SK-N-SH (cell line): ENCODE measurements around the gene JKAMP. TPM values are rescaled to one million over a fixed set of nuclear protein-coding genes. Genes with fewer than 3 reads are reported as not detected.

Experiments used
- CTCF ChIA-PET: fragments of 300-600, 350-600 bp; formaldehyde crosslinking; extraction: SDS; loops from one replicate; lab custom pipeline; 2021; lab: Yijun Ruan, JAX
- POLR2A ChIA-PET: fragments of 350-600 bp; sonication (Branson Sonifier 250); formaldehyde crosslinking; extraction: SDS; loops from one replicate; lab custom pipeline; 2020; ENCODE audit warnings: antibody characterized with exemption, inconsistent platforms; lab: Yijun Ruan, JAX
- DNase-seq: peaks from one replicate; pipeline ENCODE4 v3.0.0; 2012
- H2AFZ ChIP-seq: fragments of 200-600 bp; sonication (generic); 2 replicates; pipeline ENCODE4 v1.8.1; 2016; ENCODE audit warnings: antibody characterized with exemption, mild to moderate bottlenecking, low read depth
- H3F3A ChIP-seq: fragments of 200-600 bp; sonication (generic); replicated peaks from 2 replicates; pipeline ENCODE3; 2016; ENCODE audit warnings: antibody characterized with exemption, mild to moderate bottlenecking; ENCODE audit not compliant: insufficient read depth
- H3K27ac ChIP-seq, 2 experiments: fragments of 200-500 bp in 1 of 2; fragments of 200-600 bp in 1 of 2; sonication (Bioruptor generic) in 1 of 2; sonication (generic), shearing (Covaris generic) in 1 of 2; 2 replicates each; pipeline versions ENCODE4 v1.5.1 to v1.6.1; 2014 to 2016; ENCODE audit warnings: low read depth in 2 of 2, inconsistent platforms in 1 of 2, low read length in 1 of 2, mild to moderate bottlenecking in 1 of 2, mixed read lengths in 1 of 2
- H3K27me3 ChIP-seq: fragments of 200-600 bp; sonication (generic), shearing (Covaris generic); 2 replicates; pipeline ENCODE4 v1.6.1; 2016; ENCODE audit warnings: mixed run types; ENCODE audit not compliant: insufficient read depth
- H3K36me3 ChIP-seq, 2 experiments: fragments of 200-500 bp in 1 of 2; fragments of 200-600 bp in 1 of 2; sonication (Bioruptor generic) in 1 of 2; sonication (generic) in 1 of 2; replicated peaks in 1 of 2; 2 replicates each; pipeline versions ENCODE3 to v1.5.1; 2014 to 2016; ENCODE audit warnings: low read length in 1 of 2, mild to moderate bottlenecking in 1 of 2; ENCODE audit not compliant: insufficient read depth in 2 of 2, control insufficient read depth in 1 of 2
- H3K4me1 ChIP-seq, 2 experiments: fragments of 200-500 bp in 1 of 2; fragments of 200-600 bp in 1 of 2; sonication (Bioruptor generic) in 1 of 2; sonication (generic), shearing (Covaris generic) in 1 of 2; 2 replicates each; pipeline versions ENCODE4 v1.5.1 to v1.6.1; 2014 to 2016; ENCODE audit warnings: low read depth in 1 of 2, low read length in 1 of 2, mixed run types in 1 of 2; ENCODE audit not compliant: insufficient read depth in 2 of 2, control insufficient read depth in 1 of 2
- H3K4me2 ChIP-seq: fragments of 200-600 bp; sonication (generic), shearing (Covaris generic); 2 replicates; pipeline ENCODE4 v1.6.1; 2017; ENCODE audit warnings: mixed run types
- H3K4me3 ChIP-seq, 2 experiments: fragments of 200-500 bp in 1 of 2; fragments of 200-600 bp in 1 of 2; sonication (Bioruptor generic) in 1 of 2; sonication (generic), shearing (Covaris generic) in 1 of 2; 2 replicates each; pipeline versions ENCODE4 v1.5.1 to v1.8.1; 2014 to 2016; ENCODE audit warnings: low read depth in 2 of 2, inconsistent platforms in 1 of 2, low read length in 1 of 2, mild to moderate bottlenecking in 1 of 2, mixed read lengths in 1 of 2, moderate library complexity in 1 of 2
- H3K79me2 ChIP-seq: fragments of 200-600 bp; sonication (generic); 2 replicates; pipeline ENCODE4 v1.8.1; 2017; ENCODE audit warnings: mild to moderate bottlenecking; ENCODE audit not compliant: insufficient read depth
- H3K9ac ChIP-seq: fragments of 200-600 bp; sonication (generic); 2 replicates; pipeline ENCODE4 v1.6.1; 2017; ENCODE audit warnings: mixed run types
- H3K9me2 ChIP-seq: fragments of 200-600 bp; sonication (generic); 2 replicates; pipeline ENCODE4 v1.6.1; 2017; ENCODE audit warnings: mixed run types
- H3K9me3 ChIP-seq: fragments of 200-600 bp; sonication (generic); 2 replicates; pipeline ENCODE4 v1.6.1; 2017; ENCODE audit warnings: mixed run types, mild to moderate bottlenecking, moderate library complexity
- H4K20me1 ChIP-seq: fragments of 200-600 bp; sonication (generic); 2 replicates; pipeline ENCODE4 v1.6.1; 2017; ENCODE audit warnings: mild to moderate bottlenecking, mixed run types; ENCODE audit not compliant: insufficient read depth
- CTCF ChIP-seq: fragments of 200-600 bp; sonication (generic); IDR thresholded peaks from 2 replicates; pipeline ENCODE4 v1.6.1; 2017; ENCODE audit warnings: antibody characterized with exemption, mild to moderate bottlenecking, moderate library complexity
- FOSL2 ChIP-seq: IDR thresholded peaks from 2 replicates; pipeline ENCODE4 v1.4.0; 2012; ENCODE audit warnings: low read depth, mild to moderate bottlenecking, moderate library complexity, borderline replicate concordance
- FOXJ3 ChIP-seq: sonication (generic); formaldehyde crosslinking; IDR thresholded peaks from 2 replicates; pipeline ENCODE4 v1.5.1; 2020; ENCODE audit warnings: mild to moderate bottlenecking, missing genetic modification reagents
- FOXM1 ChIP-seq: IDR thresholded peaks from 2 replicates; pipeline ENCODE4 v1.4.0; 2012; ENCODE audit warnings: low read depth, mild to moderate bottlenecking
- MAX ChIP-seq: IDR thresholded peaks from 2 replicates; pipeline ENCODE4 v1.4.0; 2012; ENCODE audit warnings: low read depth
- MXI1 ChIP-seq: IDR thresholded peaks from 2 replicates; pipeline ENCODE4 v1.6.1; 2012; ENCODE audit warnings: mild to moderate bottlenecking, low read depth, low read length, improper control_type of control experiment
- PBX3 ChIP-seq: IDR thresholded peaks from 2 replicates; pipeline ENCODE4; 2012
- RAD21 ChIP-seq: IDR thresholded peaks from 2 replicates; pipeline ENCODE4 v1.6.1; 2012; ENCODE audit warnings: mild to moderate bottlenecking, low read length
- REST ChIP-seq: IDR thresholded peaks from 2 replicates; pipeline ENCODE4 v1.6.1; 2012; ENCODE audit warnings: mild to moderate bottlenecking, low read depth, low read length, moderate library complexity
- TCF12 ChIP-seq: IDR thresholded peaks from 2 replicates; pipeline ENCODE4 v1.4.0; 2012
- USF1 ChIP-seq: IDR thresholded peaks from 2 replicates; pipeline ENCODE4 v1.4.0; 2012; ENCODE audit warnings: low read depth, borderline replicate concordance
- WGBS: methylation state at CpG from one replicate; pipeline ENCODE4 v1.1.6; 2017; ENCODE audit warnings: low lambda C conversion rate; 5-methylcytosine and 5-hydroxymethylcytosine counted together
- polyA plus RNA-seq, 3 experiments: library from polyadenylated mRNA; depleted of rRNA; stranded (reverse); fragments of >200 nt; gene quantifications; 2 replicates each; pipeline ENCODE4 v1.2.3, GENCODE V29; 2012

Gene JKAMP
- polyA plus RNA-seq, 1 of the 3 experiments (the other 2 are of a cell fraction): 95.4 TPM

GRCh38 chr14:59503256-59503655, 18.9 kb downstream of the JKAMP start:
- WGBS: 95% methylated on average over 4 of the region's 4 CpGs
- H3K79me2 ChIP-seq: peaks cover 7% of the 10 kb centered on the region; the same call in 1 of the 2 replicates
- H3F3A ChIP-seq: peaks cover 4% of the 10 kb centered on the region
- no peak overlapping the region for H2AFZ ChIP-seq
- H3K27me3 ChIP-seq: no peaks in the 10 kb centered on the region
- no peak overlapping the region for H3K27ac ChIP-seq
- H3K36me3 ChIP-seq: peaks cover 47 to 58% of the 10 kb centered on the region in 2 experiments
- no peaks in the 10 kb centered on the region for H3K4me1 ChIP-seq
- H3K9me2 ChIP-seq: no peaks in the 10 kb centered on the region
- no peak overlapping the region for H3K4me2 ChIP-seq
- no peak overlapping the region for H3K9ac ChIP-seq
- H4K20me1 ChIP-seq: no peaks in the 10 kb centered on the region
- ChIA-PET POLR2A (no interaction called here), CTCF (interaction anchor here (1.1 to 5.2 kb wide), 3 partner anchors 9 to 74 kb away, joined by 3 to 37 read pairs (median 6); partner anchors contain the start of gene CCDC175)
- no peak overlapping the region for H3K4me3 ChIP-seq
- TF ChIP-seq USF1 (no peak), REST (no peak), CTCF (no peak), FOXJ3 (CRISPR knock-in tag) (no peak), PBX3 (no peak), TCF12 (no peak)
- no peaks in the 10 kb centered on the region for H3K9me3 ChIP-seq
- DNase-seq: no peak

- H2AFZ ChIP-seq: no peak overlapping the region
- no peak overlapping the region for H3K4me2 ChIP-seq
- H3K36me3 ChIP-seq: peaks cover 19 to 24% of the 10 kb centered on the region in 2 experiments
- peak; percentile 57 for DNase-seq
- H3K9ac ChIP-seq: no peak overlapping the region
- CTCF ChIA-PET: interaction anchor here (0.6 to 8.0 kb wide), 39 partner anchors 10 to 677 kb away, joined by 3 to 198 read pairs (median 4); partner anchors contain the start of genes CCDC175, GPR135, JKAMP and L3HYPDH
- no peaks in the 10 kb centered on the region; the same call in 1 of the 2 replicates for H3K27me3 ChIP-seq
- no peaks in the 10 kb centered on the region for H3F3A ChIP-seq
- H3K4me1 ChIP-seq: peaks cover 0 to 1% of the 10 kb centered on the region in 2 experiments; a peak in 1 of 4 replicates
- H4K20me1 ChIP-seq: no peaks in the 10 kb centered on the region
- H3K79me2 ChIP-seq: no peaks in the 10 kb centered on the region
- POLR2A ChIA-PET: interaction anchor here (1.1 kb wide), 1 partner anchor 70 kb away, joined by 7 read pairs; the partner anchor contains the start of gene CCDC175
- peak overlapping the region in 1 of 2 experiments; percentile 27; a peak in 1 of 4 replicates for H3K4me3 ChIP-seq
- H3K27ac ChIP-seq: no peak overlapping the region
- H3K9me2 ChIP-seq: no peaks in the 10 kb centered on the region
- no peaks in the 10 kb centered on the region for H3K9me3 ChIP-seq
- TF ChIP-seq CTCF (peak; percentile 72), PBX3 (no peak), FOXM1 (no peak), FOSL2 (no peak), RAD21 (peak; percentile 84), MXI1 (no peak), TCF12 (no peak), MAX (no peak), USF1 (no peak)
Observed at GRCh38 chr14:59507063-59507751, 22.9 kb downstream of the JKAMP start.
